ENCODE results near the gene SBDS. TPM values are rescaled to one million over a fixed set of nuclear protein-coding genes. Genes with fewer than 3 reads are reported as not detected.
"Not testable (repeated sequence)": the region's sequence is repeated elsewhere in the genome, so short reads cannot be mapped to it uniquely, and the experiment has no call there.

The SBDS gene
- total RNA-seq (85.1 and 87.7 TPM in 2 replicates), polyA plus RNA-seq (116 and 118 TPM in 2 replicates)

DNA sequence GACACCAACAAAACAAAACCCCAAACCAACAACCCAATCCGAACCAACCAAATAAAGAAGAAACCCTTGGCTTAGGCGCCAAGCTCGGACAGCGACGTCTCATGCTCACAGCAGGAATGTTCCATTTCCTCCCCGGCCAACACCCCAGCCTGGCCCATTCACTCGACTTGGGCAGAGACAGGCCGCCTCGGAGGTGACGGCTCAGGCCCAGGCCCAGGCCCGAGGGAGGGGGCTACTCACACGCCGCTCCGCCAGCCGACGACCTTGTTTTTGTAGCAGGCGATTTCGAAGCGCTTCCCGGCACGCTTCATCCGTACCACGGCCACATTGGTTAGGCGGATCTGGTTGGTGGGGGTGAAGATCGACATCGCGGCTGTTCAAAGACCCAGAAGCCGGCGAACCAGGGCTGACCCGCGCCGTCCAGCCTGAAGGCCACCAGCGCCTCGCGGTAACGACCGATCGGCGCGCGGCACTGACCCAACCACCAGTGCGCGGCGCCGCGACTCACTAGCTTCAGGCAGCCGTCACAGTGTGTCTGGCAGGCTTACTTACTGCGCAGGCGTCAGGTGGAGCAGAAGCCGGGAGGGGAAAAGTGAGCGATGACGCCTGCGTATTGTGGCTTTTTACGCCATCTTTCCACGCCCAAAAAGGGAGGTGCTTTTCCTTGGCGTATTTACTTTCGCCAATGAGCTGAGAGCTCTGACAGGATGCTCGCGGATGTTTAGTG, at the start of gene SBDS:
Gene SBDS (minus strand): TSS at position 537 of the 727 bp plus-strand sequence. CDS start 169 bp downstream, at position 368.
- DNase-seq (ENCODE audit: low spot score), result peak; percentile 97
- H2AFZ ChIP-seq, result peak within 1 kb of the TSS; percentile 46
- H3K4me1 ChIP-seq (ENCODE audit: insufficient read depth), result not testable (repeated sequence)

DNA sequence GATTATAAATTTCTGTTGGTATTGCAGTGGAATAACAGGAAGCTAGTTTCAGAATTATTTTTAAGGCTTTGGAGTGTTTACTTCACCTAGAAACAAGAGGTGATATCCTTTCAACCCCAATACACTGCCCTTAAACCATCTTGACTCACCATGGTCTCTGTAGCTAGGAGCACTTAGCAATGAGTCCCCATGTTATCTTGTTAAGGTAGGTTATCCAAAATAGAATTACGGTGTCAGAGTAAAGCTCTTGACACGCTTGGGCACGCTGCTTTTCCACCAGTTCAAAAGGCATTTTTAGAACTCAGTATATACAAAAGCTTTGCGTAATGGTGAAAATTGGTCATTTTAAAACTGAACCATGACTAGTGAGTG, 48.2 kb upstream of the SBDS start:
- not testable (repeated sequence) for DNase-seq (ENCODE audit: low spot score); H3K4me1 ChIP-seq (ENCODE audit: insufficient read depth); H3K4me3 ChIP-seq; H3K36me3 ChIP-seq (replicated peaks; ENCODE audit: insufficient read depth, low read depth); H2AFZ ChIP-seq; H3K4me2 ChIP-seq; H3K9me3 ChIP-seq (ENCODE audit: low read depth); H3K79me2 ChIP-seq; H3K27me3 ChIP-seq; H3K27ac ChIP-seq; H3K9me2 ChIP-seq (replicated peaks; ENCODE audit: insufficient read depth); H4K20me1 ChIP-seq (ENCODE audit: insufficient read depth, poor library complexity, severe bottlenecking)
- WGBS (ENCODE audit: low lambda C conversion rate, missing lambda C conversion rate), result 82% methylated on average over 4 of the region's 4 CpGs

More for the DNA sequence above, at the start of gene SBDS:
- not testable (repeated sequence) for H3K36me3 ChIP-seq (replicated peaks; ENCODE audit: insufficient read depth, low read depth); H3K9me3 ChIP-seq (ENCODE audit: low read depth); H3K9me2 ChIP-seq (replicated peaks; ENCODE audit: insufficient read depth); H4K20me1 ChIP-seq (ENCODE audit: insufficient read depth, poor library complexity, severe bottlenecking); H3K27me3 ChIP-seq
- peaks cover 19% of the 10 kb centered on the region for H3K79me2 ChIP-seq
- H3K4me2 ChIP-seq, result peak within 1 kb of the TSS; percentile 78
- peak within 1 kb of the TSS; percentile 97 for H3K27ac ChIP-seq
- under 1% methylated on average over 50 of the region's 59 CpGs for WGBS (ENCODE audit: low lambda C conversion rate, missing lambda C conversion rate)
- H3K4me3 ChIP-seq, result peak within 1 kb of the TSS; percentile 44

- H3K79me2 ChIP-seq; H3K4me1 ChIP-seq (ENCODE audit: insufficient read depth); H3K4me2 ChIP-seq; H3K9me2 ChIP-seq (replicated peaks; ENCODE audit: insufficient read depth); H3K27me3 ChIP-seq; H3K36me3 ChIP-seq (replicated peaks; ENCODE audit: insufficient read depth, low read depth); H4K20me1 ChIP-seq (ENCODE audit: insufficient read depth, poor library complexity, severe bottlenecking); H2AFZ ChIP-seq; H3K4me3 ChIP-seq; H3K27ac ChIP-seq; H3K9me3 ChIP-seq (ENCODE audit: low read depth): not testable (repeated sequence)
- peak; percentile 35 for DNase-seq (ENCODE audit: low spot score)
- WGBS (ENCODE audit: low lambda C conversion rate, missing lambda C conversion rate), result 85% methylated on average over 5 of the region's 5 CpGs
These were observed 47.6 kb upstream of the SBDS start for GRCh38 chr7:67042781-67043558.

DNA sequence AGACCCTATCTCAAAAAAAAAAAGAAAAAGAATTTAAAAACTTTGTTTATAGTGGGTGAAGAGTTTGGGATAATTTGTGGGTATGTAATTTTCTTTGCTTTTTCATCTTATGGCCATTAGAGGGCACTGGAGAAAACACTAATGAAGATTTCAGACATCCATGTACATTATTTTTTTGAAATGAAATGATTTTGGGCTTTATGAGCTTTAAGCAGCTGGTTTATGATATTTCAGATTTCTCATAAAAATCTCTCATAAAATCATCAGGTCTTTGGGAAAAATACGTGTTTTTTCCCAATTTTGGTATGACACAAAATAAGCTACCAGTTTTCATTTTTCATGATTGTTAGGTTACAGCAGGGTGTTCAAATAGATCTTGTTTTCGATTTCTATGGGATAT, 45.4 kb upstream of the SBDS start:
- H3K4me1 ChIP-seq (ENCODE audit: insufficient read depth); H3K4me2 ChIP-seq; H4K20me1 ChIP-seq (ENCODE audit: insufficient read depth, poor library complexity, severe bottlenecking); H3K36me3 ChIP-seq (replicated peaks; ENCODE audit: insufficient read depth, low read depth); H3K27me3 ChIP-seq; H2AFZ ChIP-seq; H3K79me2 ChIP-seq; H3K27ac ChIP-seq; H3K9me3 ChIP-seq (ENCODE audit: low read depth); H3K9me2 ChIP-seq (replicated peaks; ENCODE audit: insufficient read depth); DNase-seq (ENCODE audit: low spot score); H3K4me3 ChIP-seq: not testable (repeated sequence)
- TF ChIP-seq, protein P1, sequence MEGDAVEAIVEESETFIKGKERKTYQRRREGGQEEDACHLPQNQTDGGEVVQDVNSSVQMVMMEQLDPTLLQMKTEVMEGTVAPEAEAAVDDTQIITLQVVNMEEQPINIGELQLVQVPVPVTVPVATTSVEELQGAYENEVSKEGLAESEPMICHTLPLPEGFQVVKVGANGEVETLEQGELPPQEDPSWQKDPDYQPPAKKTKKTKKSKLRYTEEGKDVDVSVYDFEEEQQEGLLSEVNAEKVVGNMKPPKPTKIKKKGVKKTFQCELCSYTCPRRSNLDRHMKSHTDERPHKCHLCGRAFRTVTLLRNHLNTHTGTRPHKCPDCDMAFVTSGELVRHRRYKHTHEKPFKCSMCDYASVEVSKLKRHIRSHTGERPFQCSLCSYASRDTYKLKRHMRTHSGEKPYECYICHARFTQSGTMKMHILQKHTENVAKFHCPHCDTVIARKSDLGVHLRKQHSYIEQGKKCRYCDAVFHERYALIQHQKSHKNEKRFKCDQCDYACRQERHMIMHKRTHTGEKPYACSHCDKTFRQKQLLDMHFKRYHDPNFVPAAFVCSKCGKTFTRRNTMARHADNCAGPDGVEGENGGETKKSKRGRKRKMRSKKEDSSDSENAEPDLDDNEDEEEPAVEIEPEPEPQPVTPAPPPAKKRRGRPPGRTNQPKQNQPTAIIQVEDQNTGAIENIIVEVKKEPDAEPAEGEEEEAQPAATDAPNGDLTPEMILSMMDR (IDR thresholded peaks at IDR 0.05; ENCODE audit: poor library complexity), result peak; percentile 54
- WGBS (ENCODE audit: low lambda C conversion rate, missing lambda C conversion rate), result 38% methylated on average over 2 of the region's 2 CpGs

- not testable (repeated sequence) for H3K4me3 ChIP-seq; H3K9me3 ChIP-seq (ENCODE audit: low read depth); H3K79me2 ChIP-seq; H3K27me3 ChIP-seq; H3K9me2 ChIP-seq (replicated peaks; ENCODE audit: insufficient read depth); H3K4me2 ChIP-seq; H3K36me3 ChIP-seq (replicated peaks; ENCODE audit: insufficient read depth, low read depth); H4K20me1 ChIP-seq (ENCODE audit: insufficient read depth, poor library complexity, severe bottlenecking); H2AFZ ChIP-seq; H3K4me1 ChIP-seq (ENCODE audit: insufficient read depth); DNase-seq (ENCODE audit: low spot score); H3K27ac ChIP-seq
- 89% methylated on average over 10 of the region's 10 CpGs for WGBS (ENCODE audit: low lambda C conversion rate, missing lambda C conversion rate)
These were observed 41.3 kb upstream of the SBDS start for GRCh38 chr7:67036432-67037395.

Measured in hepatocyte (in vitro differentiated cells).